GM18868 (cell line): ENCODE results near the gene MDM4.
A peak's percentile ranks its signal among the peaks of the same experiment; 100 is the strongest.

Experiments used
- ATAC-seq: cut with Tn5 transposase; IDR thresholded peaks from one replicate; pipeline ENCODE4 v1.9.1; 2021; ENCODE audit warnings: mild to moderate bottlenecking, moderate library complexity; ENCODE audit not compliant: unreplicated experiment

The MDM4 gene

GRCh38 chr1:204575221-204576190 lies 59.3 kb downstream of the MDM4 start:
- no peak for ATAC-seq

GRCh38 chr1:204576422-204576821 lies 60.2 kb downstream of the MDM4 start:
- ATAC-seq: no peak

- no peak for ATAC-seq
Observed at GRCh38 chr1:204577794-204578478, 61.7 kb downstream of the MDM4 start.

DNA sequence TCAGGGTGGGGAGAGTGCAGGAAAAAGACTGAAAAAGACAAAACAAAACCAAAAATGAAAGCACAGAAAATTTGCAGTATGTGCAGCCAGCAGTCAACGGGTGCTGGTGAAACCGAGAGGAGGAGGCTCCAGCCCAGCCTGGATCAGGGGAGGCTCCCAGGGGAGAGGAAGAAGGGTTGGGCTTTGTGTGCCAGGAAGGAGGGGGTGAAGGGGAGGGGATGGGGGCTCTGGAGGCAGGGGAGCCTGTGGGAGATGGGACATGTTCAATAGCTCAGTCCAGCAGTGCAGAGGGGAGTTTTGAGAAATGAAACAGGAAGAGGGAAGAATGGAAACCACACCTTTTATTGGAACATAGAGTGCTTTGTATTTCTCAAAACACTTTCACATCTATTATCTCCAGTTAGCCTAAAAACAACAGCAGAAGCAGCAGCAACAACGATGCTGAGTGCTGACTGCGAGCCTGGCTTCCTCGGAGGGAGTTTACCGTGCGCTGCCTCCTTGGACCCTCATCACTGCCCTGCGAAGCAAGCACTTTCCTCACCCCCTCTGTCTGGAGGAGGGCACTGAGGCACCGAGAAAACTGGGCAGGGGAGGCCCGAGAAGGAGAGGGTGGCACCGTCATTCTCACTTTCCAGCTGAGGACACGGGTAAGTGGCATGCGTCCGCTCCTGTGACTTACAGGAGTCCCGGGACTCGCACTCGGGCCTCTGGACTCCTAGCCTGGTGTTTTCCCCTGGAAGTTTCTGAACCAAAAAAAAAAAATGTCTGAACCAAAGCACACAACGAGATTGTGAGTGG lies 62.9 kb downstream of the MDM4 start:
- peak; percentile 66 for ATAC-seq

- ATAC-seq: no peak
Observed at GRCh38 chr1:204579681-204580080, 63.5 kb downstream of the MDM4 start.

GRCh38 chr1:204580862-204581261 lies 64.7 kb downstream of the MDM4 start:
- no peak for ATAC-seq

DNA sequence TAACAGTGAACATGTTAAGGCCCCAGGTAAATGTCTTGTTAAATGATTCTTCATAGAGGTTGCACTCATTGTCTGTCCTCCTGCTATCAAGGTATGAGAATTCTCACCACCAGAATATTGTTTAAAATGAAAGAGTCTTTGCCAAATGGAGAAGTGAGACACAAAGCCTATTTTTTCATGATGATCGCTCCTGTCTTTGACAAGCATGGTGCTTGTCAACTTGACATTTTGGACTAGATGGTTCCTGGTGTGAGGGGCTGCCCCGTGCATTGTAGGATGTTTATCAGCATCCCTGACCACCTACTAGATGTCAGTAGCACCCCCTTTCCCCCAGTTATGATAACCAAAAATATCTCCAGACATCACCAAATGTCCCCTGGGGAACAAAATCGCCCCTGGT lies 65.6 kb downstream of the MDM4 start:
- ATAC-seq: no peak

DNA sequence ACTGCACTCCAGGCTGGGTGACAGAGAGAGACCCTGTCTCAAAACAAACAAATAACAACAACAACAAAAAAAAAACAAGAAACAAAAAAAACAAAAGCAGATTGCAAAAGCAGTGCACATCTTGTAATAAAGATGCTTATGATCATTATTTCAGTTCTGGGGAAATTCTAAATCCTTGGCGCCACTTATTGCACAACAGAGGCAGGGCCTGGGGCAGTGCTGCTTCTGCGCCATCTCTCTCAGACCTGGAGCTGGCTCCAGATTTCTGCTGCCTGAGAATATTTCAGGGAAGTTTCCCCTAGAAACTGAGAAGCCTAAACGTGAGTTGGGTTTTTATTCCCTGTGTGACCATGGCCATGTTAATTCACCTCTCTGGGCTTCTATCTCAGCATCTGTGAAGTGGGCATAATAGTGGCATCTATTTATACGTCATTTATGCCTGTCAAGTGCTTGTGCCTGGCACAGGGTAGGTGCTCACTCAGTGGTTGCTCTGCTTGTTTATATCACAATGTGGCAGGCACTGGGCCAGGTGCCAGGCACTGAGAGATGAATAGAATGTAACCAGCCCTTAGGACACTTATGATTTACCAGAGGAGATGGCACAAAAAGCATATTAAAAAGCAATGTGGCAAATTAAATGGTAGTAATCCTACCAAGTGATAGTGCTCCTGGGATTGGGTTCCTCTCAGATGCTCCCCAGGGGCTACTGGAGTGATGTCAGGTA lies 67.9 kb downstream of the MDM4 start:
- no peak for ATAC-seq

DNA sequence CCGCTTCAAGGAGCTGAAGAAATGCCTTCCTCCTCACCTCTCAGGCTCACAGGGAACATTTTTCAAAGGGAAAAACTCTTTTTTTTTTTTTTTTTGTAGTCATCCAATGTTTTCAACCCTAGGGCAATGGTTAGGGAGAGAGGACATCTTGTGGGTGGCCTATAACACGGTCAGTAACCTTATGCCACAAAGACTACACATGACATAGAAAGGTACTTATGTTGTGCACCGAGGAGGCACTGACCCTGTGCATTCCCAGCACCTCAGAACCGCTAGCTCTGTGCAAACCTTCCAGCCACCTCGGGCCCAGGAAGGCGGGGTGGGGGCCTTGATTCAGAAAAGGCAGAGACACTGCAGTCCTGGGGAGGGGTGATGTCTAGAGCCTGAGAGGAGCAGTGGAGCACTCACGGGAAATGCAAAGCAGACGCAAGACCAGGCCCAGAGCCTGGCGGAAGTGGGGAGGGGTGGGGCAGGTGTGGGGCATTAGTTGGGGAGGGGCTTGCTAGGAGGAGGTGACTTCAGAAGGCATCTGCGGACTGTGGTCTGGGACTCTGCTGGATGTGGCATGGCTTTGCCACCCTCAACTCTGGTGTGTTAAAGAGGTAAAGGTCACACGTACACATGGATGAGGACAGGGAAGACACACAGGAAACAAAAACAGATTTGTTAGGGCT lies 68.6 kb downstream of the MDM4 start:
- no peak for ATAC-seq

DNA sequence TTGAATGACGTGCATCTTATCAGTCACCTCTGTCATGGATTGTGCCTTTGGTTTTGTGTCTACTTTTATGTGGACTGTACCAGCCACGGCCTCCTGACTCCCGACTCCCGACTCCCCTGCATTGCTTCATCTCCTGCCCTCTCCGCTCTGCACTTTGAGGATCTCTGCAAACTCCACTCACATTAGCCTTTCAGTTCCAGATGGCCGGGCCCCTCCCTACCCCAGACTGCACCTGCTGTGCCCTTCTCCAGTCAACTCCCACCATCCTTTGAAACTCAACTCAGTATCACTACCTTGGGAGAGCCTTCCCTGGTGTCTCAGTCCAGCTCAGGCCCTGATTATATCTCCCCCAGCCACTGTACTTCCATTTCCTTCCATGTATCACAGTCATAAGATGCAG lies 71.4 kb downstream of the MDM4 start:
- ATAC-seq: no peak

- ATAC-seq: no peak
Observed at GRCh38 chr1:204588826-204589225, 72.6 kb downstream of the MDM4 start.

DNA sequence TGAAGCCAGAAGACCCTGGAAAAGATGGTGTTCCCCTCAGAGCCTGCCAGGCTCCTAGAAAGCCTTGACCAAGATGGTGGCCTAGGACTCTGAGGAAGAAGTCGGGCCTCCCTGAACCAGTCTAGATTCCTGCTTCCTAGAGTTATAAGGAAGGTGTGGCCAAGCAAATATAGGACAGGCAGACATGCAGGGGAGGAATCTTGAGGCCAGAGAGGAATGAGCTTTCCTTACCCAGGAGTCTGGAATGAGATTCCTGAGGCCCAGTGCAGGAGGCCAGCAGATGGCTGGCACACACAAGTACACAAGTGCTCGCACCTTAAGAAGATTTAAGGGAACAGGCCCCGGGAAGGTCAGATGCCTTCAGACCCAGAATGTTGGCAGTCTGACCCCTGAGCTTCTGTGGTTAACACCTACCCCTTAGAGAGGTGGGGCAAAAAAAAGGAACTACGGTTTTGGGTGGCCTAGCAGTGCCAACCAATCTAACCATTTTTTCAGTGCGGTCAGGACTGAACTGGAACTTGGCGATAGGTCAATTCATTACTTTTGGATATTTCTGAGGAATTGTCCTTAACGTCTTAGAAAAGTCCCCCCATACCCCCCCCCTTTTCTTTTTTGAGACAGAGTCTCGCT lies 73.3 kb downstream of the MDM4 start:
- no peak for ATAC-seq

DNA sequence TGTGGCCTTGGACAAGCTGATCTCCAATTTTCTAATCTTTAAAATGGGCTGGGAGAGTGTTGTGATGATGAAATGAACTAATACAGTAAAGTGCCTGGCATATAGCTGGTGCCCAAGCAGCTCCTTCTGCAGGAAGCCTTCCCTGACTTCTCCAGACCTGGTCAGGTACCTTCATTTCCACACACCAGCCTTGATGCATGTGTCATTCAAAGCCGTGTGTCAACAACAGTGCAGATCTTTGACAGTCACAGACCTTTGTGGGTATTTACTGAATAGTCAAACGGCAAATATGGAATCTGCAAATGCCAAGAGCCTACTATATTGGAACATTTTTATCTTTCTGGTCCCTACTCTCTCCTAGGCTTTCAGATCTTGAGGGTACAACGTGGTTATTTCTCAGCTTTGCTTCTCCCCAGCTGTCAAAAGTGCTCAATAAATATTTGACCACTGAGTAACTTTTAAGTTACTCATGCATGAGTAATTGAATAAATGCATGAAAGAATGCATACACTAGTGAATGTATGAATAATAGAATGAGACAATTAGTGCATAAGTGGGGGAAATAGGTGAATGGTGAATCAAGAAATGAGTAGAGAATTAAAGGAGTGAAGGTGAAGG lies 75.4 kb downstream of the MDM4 start:
- no peak for ATAC-seq

DNA sequence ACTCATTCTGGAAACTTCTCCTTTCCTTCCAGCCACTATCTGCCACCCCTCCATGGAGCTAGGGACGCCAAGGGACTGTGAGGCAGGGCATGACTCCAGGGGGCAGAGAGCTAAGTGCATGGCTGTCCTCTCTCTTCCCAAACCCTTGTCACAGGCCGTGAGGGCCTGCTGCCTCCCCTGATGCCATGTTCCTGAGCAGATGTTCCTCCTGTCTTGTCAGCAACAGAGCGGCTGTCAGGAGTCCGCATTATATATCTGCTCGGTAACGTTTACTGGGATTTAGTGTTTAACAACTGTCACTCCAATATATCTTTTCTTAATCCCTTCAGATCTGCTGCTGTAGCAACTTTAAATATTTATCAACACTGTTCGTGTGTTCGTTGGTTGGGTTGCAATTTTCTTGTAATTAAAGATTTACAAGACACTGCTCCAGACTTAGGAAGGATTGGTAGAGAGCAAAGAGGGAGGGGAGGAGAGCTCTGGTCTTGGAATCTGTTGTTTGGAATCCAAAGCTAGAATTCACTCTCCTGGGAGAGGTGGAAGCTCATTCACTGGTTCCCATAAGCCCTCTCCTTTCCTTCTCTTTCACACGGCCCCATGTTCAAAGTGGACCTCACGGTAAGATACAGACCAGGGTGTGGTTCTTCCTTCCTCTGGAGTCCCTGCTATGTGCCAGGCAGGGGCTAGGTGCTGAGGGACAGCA lies 76.2 kb downstream of the MDM4 start:
- no peak for ATAC-seq

GRCh38 chr1:204598319-204598969 lies 82.2 kb downstream of the MDM4 start:
- no peak for ATAC-seq

DNA sequence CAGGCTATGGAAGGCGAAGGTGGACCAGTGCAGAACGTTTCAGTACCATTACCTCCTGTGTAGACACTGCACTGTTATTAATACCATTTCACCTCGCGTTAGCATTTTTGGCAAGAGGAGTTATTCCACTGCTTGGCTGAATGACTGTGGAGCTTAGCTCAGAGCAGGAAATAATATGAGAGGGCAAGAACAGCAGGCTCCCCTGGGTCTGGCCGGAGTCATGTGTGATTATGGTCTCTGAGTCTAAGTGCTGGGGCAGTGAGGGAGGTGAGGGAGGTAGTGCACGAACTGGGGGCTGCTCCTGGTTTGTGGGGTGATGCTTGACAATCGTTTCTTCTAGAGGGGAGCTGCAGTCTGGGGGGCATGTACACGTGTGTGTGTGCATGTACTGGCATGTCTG lies 82.9 kb downstream of the MDM4 start:
- no peak for ATAC-seq

GRCh38 chr1:204599596-204599995 lies 83.4 kb downstream of the MDM4 start:
- ATAC-seq: no peak

GRCh38 chr1:204600203-204600602 lies 84.0 kb downstream of the MDM4 start:
- ATAC-seq: no peak
